ENCODE results near the gene CTLA4. TPM values are rescaled to one million over a fixed set of nuclear protein-coding genes. Genes with fewer than 3 reads are reported as not detected.

CTLA4 gene
- total RNA-seq = under 1 TPM; 0.14 to 0.96 (median 0.51) TPM
- long read RNA-seq, donor 1 = 0 reads
- long read RNA-seq, donor 2 = 0 reads

DNA sequence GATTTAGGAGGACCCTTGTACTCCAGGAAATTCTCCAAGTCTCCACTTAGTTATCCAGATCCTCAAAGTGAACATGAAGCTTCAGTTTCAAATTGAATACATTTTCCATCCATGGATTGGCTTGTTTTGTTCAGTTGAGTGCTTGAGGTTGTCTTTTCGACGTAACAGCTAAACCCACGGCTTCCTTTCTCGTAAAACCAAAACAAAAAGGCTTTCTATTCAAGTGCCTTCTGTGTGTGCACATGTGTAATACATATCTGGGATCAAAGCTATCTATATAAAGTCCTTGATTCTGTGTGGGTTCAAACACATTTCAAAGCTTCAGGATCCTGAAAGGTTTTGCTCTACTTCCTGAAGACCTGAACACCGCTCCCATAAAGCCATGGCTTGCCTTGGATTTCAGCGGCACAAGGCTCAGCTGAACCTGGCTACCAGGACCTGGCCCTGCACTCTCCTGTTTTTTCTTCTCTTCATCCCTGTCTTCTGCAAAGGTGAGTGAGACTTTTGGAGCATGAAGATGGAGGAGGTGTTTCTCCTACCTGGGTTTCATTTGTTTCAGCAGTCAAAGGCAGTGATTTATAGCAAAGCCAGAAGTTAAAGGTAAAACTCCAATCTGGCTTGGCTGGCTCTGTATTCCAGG lies at the start of gene CTLA4:
Gene CTLA4, plus strand, starts transcription at position 211 of the 640 bp plus-strand sequence. Its CDS starts 172 bp downstream, at position 383.
- Histone ChIP-seq H3K4me3 (no peak within 1 kb of the TSS), H3K4me1 (ENCODE audit: low read depth) (no peaks in the 10 kb centered on the region), H3K36me3 (ENCODE audit: low read depth) (no peaks in the 10 kb centered on the region), H3K9me3 (no peaks in the 10 kb centered on the region)
- ATAC-seq (peak; percentile 60), DNase-seq (no peak)
- TF ChIP-seq, protein P1, sequence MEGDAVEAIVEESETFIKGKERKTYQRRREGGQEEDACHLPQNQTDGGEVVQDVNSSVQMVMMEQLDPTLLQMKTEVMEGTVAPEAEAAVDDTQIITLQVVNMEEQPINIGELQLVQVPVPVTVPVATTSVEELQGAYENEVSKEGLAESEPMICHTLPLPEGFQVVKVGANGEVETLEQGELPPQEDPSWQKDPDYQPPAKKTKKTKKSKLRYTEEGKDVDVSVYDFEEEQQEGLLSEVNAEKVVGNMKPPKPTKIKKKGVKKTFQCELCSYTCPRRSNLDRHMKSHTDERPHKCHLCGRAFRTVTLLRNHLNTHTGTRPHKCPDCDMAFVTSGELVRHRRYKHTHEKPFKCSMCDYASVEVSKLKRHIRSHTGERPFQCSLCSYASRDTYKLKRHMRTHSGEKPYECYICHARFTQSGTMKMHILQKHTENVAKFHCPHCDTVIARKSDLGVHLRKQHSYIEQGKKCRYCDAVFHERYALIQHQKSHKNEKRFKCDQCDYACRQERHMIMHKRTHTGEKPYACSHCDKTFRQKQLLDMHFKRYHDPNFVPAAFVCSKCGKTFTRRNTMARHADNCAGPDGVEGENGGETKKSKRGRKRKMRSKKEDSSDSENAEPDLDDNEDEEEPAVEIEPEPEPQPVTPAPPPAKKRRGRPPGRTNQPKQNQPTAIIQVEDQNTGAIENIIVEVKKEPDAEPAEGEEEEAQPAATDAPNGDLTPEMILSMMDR (IDR thresholded peaks at IDR 0.05) = no peak
- intact Hi-C loops (cut with DNase I, micrococcal nuclease) = no loop called here

DNA sequence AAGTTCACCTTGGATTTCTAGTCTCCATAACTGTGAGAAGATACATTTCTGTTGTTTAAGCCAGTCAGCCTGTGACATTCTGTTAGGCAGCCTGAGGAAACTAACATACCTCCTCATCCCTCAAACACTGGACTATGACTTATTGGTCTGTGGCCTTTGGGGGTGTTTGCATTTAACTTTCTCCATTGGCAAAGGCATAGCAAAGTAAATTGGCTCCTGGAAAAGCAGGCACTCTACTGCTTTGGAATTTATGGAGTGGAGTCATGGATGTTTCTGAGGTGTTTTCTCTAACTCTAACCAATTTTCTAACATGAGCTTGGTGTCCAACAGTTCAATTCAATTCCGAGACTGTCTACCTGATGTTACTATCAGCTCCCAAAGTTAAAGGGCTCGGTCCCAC lies 48.9 kb upstream of the CTLA4 start:
- Histone ChIP-seq H3K4me3 (no peak overlapping the region), H3K36me3 (ENCODE audit: low read depth) (no peaks in the 10 kb centered on the region), H3K4me1 (ENCODE audit: low read depth) (peaks cover 12% of the 10 kb centered on the region), H3K9me3 (no peaks in the 10 kb centered on the region)
- TF ChIP-seq, protein P1 (IDR thresholded peaks at IDR 0.05) = no peak
- no peak for DNase-seq
- intact Hi-C loops (cut with DNase I, micrococcal nuclease) = loop anchor here in 1 of 2 donors (10.0 kb wide), 2 partner anchors 334 to 584 kb away; partner anchors contain the start of gene CYP20A1
- no peak for ATAC-seq

DNA sequence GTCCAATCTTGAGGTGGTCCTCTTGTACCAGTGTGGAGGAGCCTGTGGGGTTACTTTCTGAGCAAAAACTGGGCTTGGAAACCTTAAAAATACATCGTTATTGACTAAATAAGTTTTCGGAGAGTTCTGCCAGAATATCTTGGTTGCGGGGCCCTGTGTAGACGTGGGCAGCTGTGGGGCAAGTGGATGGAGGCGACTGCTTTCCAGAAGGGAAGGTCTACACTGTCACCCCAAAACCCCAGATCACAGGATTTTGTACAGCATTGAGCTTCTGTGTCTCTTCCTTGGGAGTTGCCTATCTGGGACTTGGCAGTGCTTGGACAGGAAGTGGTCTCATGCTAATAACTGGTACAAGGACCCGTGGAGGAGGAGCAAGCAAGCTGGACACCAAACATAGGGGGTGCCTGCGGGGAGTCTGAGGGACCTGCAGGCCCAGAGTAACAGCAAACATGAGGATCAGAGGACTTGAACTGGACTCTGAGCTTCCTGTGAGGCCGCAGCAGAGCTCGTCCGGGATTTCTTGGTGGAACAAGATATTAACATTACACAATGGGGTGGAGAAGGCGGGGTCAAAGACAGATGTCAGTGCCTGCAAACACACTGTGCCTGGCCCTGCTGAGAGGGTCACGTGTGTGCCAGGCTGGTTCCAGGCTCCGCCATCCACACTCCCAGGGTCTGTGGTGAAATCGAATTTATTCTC lies 48.0 kb upstream of the CTLA4 start:
- H3K4me1 ChIP-seq (ENCODE audit: low read depth) = peaks cover 4% of the 10 kb centered on the region
- intact Hi-C loops (cut with DNase I, micrococcal nuclease) = loop anchor here in 1 of 2 donors (10.0 kb wide), 2 partner anchors 335 to 585 kb away; partner anchors contain the start of gene CYP20A1
- H3K4me3 ChIP-seq = no peak overlapping the region
- H3K9me3 ChIP-seq = no peaks in the 10 kb centered on the region
- TF ChIP-seq, protein P1 (IDR thresholded peaks at IDR 0.05) = no peak
- ATAC-seq (no peak), DNase-seq (no peak)
- H3K36me3 ChIP-seq (ENCODE audit: low read depth) = no peaks in the 10 kb centered on the region

DNA sequence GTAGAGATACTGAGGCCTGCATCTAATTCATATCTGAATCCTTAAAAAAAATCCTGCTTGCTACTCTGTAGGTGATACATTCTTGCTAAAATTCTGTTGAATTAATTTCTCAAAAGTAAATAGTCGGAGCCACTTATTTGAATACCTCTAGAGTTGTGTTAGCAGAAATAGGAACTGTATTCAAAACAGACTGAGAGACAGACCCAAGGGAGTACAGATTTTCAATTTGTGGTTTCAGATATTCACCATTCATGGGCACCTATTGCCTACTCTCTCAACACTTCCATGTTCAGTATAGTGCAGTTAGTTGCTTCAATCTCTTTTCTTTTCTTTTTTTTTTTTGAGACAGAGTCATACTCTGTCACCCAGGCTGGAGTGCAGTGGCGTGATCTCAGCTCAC lies 46.6 kb upstream of the CTLA4 start:
- DNase-seq (no peak), ATAC-seq (no peak)
- intact Hi-C loops (cut with DNase I, micrococcal nuclease) = no loop called here

DNA sequence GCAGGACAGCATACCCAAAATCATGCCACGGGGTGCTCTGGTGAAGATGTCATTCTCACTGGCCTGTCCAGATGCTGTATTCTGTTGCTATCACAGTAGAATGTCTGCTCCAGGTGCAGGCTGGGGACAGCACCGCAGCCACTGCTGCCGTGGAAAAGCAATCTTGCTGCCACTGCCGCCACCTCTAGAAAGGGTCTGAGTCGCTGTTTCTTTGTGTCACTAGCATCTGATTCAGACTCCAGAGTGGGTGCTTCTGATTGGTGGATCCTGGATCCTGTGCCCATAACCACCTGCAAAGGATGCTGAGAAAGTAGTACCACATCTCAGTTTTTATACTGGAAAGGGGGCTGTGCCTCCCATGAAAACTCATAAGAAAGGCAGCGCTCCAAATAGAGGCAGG lies 45.3 kb upstream of the CTLA4 start:
- no peak overlapping the region for H3K4me3 ChIP-seq
- no peaks in the 10 kb centered on the region for H3K4me1 ChIP-seq (ENCODE audit: low read depth)
- ATAC-seq (no peak), DNase-seq (no peak)
- intact Hi-C loops (cut with DNase I, micrococcal nuclease) = no loop called here
- H3K9me3 ChIP-seq = no peaks in the 10 kb centered on the region
- H3K36me3 ChIP-seq (ENCODE audit: low read depth) = no peaks in the 10 kb centered on the region
- TF ChIP-seq, protein P1 (IDR thresholded peaks at IDR 0.05) = no peak

More for the DNA sequence above, 46.6 kb upstream of the CTLA4 start:
- Histone ChIP-seq H3K36me3 (ENCODE audit: low read depth) (no peaks in the 10 kb centered on the region), H3K4me1 (ENCODE audit: low read depth) (no peaks in the 10 kb centered on the region), H3K9me3 (no peaks in the 10 kb centered on the region), H3K4me3 (no peak overlapping the region)
- TF ChIP-seq, protein P1 (IDR thresholded peaks at IDR 0.05) = no peak

Measured in mucosa of descending colon (tissue), 3 donors.